GM23248 (cell line): Measurements from ENCODE around the gene OR8G1.

Experiments used
- EZH2 ChIP-seq: fragments of 200-600 bp; sonication (generic); IDR thresholded peaks from 2 replicates; pipeline ENCODE4 v1.6.1; 2018; ENCODE audit warnings: antibody characterized with exemption, mild to moderate bottlenecking; ENCODE audit not compliant: insufficient read depth, poor library complexity, severe bottlenecking
- EZH2phosphoT487 ChIP-seq: fragments of 200-600 bp; sonication (generic); IDR thresholded peaks from 2 replicates; pipeline ENCODE4 v1.6.1; 2018; ENCODE audit warnings: antibody characterized with exemption, moderate library complexity, mild to moderate bottlenecking, low read depth; ENCODE audit not compliant: insufficient read depth

DNA sequence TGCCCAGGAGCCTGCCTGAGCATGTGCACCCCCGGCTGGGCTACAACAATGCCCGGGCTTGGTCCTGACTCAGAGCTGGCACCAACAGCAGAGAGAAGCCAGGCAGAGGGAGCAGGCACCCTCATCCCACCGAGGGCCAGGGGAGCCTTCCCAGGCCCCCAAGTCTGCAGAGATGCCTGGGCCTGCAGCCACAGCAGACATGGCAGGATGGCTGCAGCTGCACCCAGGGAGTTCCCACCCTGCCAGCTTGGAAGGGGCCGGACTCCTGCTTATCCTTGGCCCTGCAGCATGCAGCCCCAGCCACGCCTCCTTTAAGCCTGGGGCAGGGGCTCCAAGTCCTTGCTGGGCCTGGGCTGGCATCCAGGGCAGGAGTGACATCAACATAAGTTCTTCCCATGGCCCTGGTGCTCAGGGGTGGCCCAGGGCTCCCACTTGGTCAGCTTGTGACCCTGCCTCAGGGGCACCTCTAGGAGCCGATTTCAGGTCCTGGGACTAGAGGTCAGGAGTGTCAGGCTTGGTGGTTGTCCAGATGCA, 31.0 kb upstream of the OR8G1 start:
- TF ChIP-seq EZH2 (no peak), EZH2phosphoT487 (no peak)
